Mesothelial cell of epicardium (in vitro differentiated cells): Measurements from ENCODE around the gene CCL22. TPM values are rescaled to one million over a fixed set of nuclear protein-coding genes. Genes with fewer than 3 reads are reported as not detected.
"Not testable (repeated sequence)": the region's sequence is repeated elsewhere in the genome, so short reads cannot be mapped to it uniquely, and the experiment has no call there.

ENCODE experiments used
- DNase-seq, 2 experiments: peaks; one replicate each; pipeline ENCODE4 v3.0.0; 2021; ENCODE audit warnings: low spot score in 2 of 2; ENCODE audit not compliant: unreplicated experiment in 2 of 2
- H3K27ac Mint-ChIP-seq: 2 replicates; pipeline ENCODE4 v1.8.0; 2021; ENCODE audit warnings: mixed read lengths
- H3K27me3 Mint-ChIP-seq: 2 replicates; pipeline ENCODE4 v1.8.0; 2021; ENCODE audit warnings: low read depth, mixed read lengths
- H3K36me3 Mint-ChIP-seq: 2 replicates; pipeline ENCODE4 v1.8.0; 2021; ENCODE audit warnings: mixed read lengths
- H3K4me1 Mint-ChIP-seq: 2 replicates; pipeline ENCODE4 v1.8.0; 2021; ENCODE audit warnings: mixed read lengths
- H3K4me3 Mint-ChIP-seq: 2 replicates; pipeline ENCODE4 v1.8.0; 2021; ENCODE audit warnings: mild to moderate bottlenecking, moderate library complexity, mixed read lengths
- H3K9me3 Mint-ChIP-seq: 2 replicates; pipeline ENCODE4 v1.8.0; 2021; ENCODE audit warnings: mixed read lengths
- CTCF ChIP-seq: fragments of 200-600 bp; sonication (generic); IDR thresholded peaks from one replicate; pipeline ENCODE4 v1.5.0; 2021; ENCODE audit warnings: antibody characterized with exemption; ENCODE audit not compliant: unreplicated experiment
- total RNA-seq: library from RNA; stranded (reverse); gene quantifications from 3 replicates; pipeline ENCODE4 v1.2.1, GENCODE V29; 2021

Gene CCL22
- total RNA-seq, 1 donor from 2014 or later, result not detected

- no peaks in the 10 kb centered on the region for H3K36me3 Mint-ChIP-seq
- DNase-seq, result no peak
- peaks cover 8% of the 10 kb centered on the region for H3K9me3 Mint-ChIP-seq
- H3K4me3 Mint-ChIP-seq, result no peak overlapping the region
- no peak overlapping the region for H3K27ac Mint-ChIP-seq
- H3K27me3 Mint-ChIP-seq, result no peaks in the 10 kb centered on the region
- no peak for TF ChIP-seq CTCF
- H3K4me1 Mint-ChIP-seq, result no peaks in the 10 kb centered on the region
Observed at GRCh38 chr16:57341441-57342303, 16.9 kb upstream of the CCL22 start.

DNA sequence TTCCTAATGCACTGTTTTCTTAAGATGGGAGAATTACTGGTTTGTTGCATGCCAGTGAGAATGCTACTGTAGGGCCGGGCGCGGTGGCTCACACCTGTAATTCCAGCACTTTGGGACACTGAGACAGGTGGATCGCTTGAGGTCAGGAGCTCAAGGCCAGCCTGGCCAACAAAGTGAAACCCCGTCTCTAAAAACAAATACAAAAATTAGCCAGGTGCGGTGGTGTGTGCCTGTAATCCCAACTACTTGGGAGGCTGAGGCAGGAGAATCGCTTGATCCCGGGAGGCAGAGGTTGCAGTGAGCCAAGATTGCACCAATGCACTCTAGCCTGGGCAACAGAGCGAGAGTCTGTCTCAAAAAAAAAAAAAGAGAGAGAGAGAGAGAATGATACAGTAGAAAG lies 16.0 kb upstream of the CCL22 start:
- not testable (repeated sequence) for H3K4me3 Mint-ChIP-seq, H3K4me1 Mint-ChIP-seq, H3K27me3 Mint-ChIP-seq, H3K36me3 Mint-ChIP-seq, H3K27ac Mint-ChIP-seq, DNase-seq
- peaks cover 15% of the 10 kb centered on the region for H3K9me3 Mint-ChIP-seq

DNA sequence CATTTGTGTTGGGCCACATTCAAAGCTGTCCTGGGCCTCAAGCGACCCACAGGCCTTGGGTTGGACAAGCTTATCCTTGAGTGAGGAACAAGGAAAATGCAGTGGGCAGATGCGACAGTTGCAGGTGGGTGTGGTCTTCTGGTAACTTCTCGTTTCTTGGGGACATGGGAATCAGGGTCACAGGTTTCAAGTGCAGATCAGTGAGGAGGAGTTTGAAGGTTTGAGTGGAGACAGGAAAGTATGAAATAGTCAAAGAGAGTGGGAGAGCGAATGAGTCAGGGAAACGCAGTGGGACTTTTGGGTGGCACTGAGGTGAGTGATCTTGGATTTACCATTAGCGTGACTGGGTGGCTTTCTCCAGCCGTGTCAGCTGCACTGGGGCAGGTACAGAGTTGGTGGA lies 15.4 kb upstream of the CCL22 start:
- Mint-ChIP-seq H3K36me3 (no peaks in the 10 kb centered on the region), H3K4me1 (no peaks in the 10 kb centered on the region), H3K27me3 (peaks cover 13% of the 10 kb centered on the region), H3K9me3 (peaks cover 14% of the 10 kb centered on the region), H3K27ac (no peak overlapping the region), H3K4me3 (no peak overlapping the region)
- no peak for TF ChIP-seq CTCF
- no peak for DNase-seq

DNA sequence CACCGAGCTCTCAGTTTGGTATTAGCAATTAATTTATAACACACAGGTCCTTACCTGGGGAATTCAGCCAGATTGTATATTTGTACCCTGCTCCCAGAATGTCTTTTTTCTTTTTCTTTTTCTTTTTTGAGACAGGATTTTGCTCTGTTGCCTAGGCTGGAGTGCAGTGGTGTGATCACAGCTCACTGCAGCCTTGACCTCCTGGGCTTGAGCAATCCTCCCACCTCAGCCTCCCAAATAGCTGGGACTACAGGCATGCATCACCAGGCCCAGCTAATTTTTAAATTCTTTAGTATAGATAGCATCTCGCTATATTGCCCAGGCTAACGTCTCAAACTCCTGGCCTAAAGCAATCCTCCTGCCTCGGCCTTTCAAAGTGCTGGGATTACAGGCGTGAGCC lies 14.5 kb upstream of the CCL22 start:
- H3K27ac Mint-ChIP-seq, H3K36me3 Mint-ChIP-seq, H3K9me3 Mint-ChIP-seq, DNase-seq, H3K4me1 Mint-ChIP-seq, H3K4me3 Mint-ChIP-seq: not testable (repeated sequence)
- peaks cover 22% of the 10 kb centered on the region for H3K27me3 Mint-ChIP-seq

GRCh38 chr16:57345021-57345420 lies 13.6 kb upstream of the CCL22 start:
- peaks cover 7% of the 10 kb centered on the region for H3K9me3 Mint-ChIP-seq
- no peaks in the 10 kb centered on the region for H3K36me3 Mint-ChIP-seq
- H3K4me3 Mint-ChIP-seq, result no peak overlapping the region
- DNase-seq, result no peak
- no peak for TF ChIP-seq CTCF
- no peak overlapping the region for H3K27ac Mint-ChIP-seq
- no peaks in the 10 kb centered on the region for H3K4me1 Mint-ChIP-seq
- peaks cover 31% of the 10 kb centered on the region for H3K27me3 Mint-ChIP-seq

- no peaks in the 10 kb centered on the region for H3K4me1 Mint-ChIP-seq
- peaks cover 36% of the 10 kb centered on the region for H3K27me3 Mint-ChIP-seq
- DNase-seq, result no peak
- no peak for TF ChIP-seq CTCF
- no peaks in the 10 kb centered on the region for H3K36me3 Mint-ChIP-seq
- H3K27ac Mint-ChIP-seq, result no peak overlapping the region
- H3K4me3 Mint-ChIP-seq, result no peak overlapping the region
- peaks cover 7% of the 10 kb centered on the region for H3K9me3 Mint-ChIP-seq
Observed at GRCh38 chr16:57345666-57346204, 12.8 kb upstream of the CCL22 start.
